ENCODE data around the gene PLCB4. TPM values are rescaled to one million over a fixed set of nuclear protein-coding genes. Genes with fewer than 3 reads are reported as not detected.

Gene PLCB4
- polyA plus RNA-seq, 1 experiment, result 8.8 TPM

DNA sequence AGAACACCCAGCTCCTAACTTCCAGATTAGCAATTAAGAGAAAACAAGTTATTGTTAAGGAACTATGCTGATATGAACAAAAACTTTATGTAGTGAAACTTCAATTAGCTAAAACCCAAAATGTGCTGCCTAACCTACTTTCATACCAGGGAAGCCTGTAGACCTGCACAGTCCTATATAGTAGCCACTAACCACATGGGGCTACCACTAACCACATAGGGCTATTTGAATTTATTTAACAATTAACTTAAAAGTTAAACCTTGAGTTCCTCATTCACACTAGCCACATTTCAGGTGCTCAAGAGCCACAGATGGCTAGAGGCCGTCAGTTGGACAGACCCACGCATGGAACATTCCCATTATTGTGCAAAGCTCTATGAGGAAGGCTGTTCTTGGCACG, 373.1 kb downstream of the PLCB4 start:
- Histone ChIP-seq H3K27me3 (ENCODE audit: control insufficient read depth, insufficient read depth, low read length) (no peaks in the 10 kb centered on the region), H3K4me3 (ENCODE audit: low read depth, low read length) (no peak overlapping the region), H3K36me3 (ENCODE audit: control insufficient read depth, insufficient read depth, low read length) (no peaks in the 10 kb centered on the region)
- ChIA-PET CTCF (interaction anchor here (0.6 kb wide), 2 partner anchors 119 to 253 kb away, joined by 3 read pairs; no protein-coding TSS in a partner anchor), POLR2A (no interaction called here)
- TF ChIP-seq, protein P1, sequence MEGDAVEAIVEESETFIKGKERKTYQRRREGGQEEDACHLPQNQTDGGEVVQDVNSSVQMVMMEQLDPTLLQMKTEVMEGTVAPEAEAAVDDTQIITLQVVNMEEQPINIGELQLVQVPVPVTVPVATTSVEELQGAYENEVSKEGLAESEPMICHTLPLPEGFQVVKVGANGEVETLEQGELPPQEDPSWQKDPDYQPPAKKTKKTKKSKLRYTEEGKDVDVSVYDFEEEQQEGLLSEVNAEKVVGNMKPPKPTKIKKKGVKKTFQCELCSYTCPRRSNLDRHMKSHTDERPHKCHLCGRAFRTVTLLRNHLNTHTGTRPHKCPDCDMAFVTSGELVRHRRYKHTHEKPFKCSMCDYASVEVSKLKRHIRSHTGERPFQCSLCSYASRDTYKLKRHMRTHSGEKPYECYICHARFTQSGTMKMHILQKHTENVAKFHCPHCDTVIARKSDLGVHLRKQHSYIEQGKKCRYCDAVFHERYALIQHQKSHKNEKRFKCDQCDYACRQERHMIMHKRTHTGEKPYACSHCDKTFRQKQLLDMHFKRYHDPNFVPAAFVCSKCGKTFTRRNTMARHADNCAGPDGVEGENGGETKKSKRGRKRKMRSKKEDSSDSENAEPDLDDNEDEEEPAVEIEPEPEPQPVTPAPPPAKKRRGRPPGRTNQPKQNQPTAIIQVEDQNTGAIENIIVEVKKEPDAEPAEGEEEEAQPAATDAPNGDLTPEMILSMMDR (IDR thresholded peaks at IDR 0.05; ENCODE audit: insufficient read depth, low read depth, low read length), result no peak
- no peak for DNase-seq (ENCODE audit: low read depth)

DNA sequence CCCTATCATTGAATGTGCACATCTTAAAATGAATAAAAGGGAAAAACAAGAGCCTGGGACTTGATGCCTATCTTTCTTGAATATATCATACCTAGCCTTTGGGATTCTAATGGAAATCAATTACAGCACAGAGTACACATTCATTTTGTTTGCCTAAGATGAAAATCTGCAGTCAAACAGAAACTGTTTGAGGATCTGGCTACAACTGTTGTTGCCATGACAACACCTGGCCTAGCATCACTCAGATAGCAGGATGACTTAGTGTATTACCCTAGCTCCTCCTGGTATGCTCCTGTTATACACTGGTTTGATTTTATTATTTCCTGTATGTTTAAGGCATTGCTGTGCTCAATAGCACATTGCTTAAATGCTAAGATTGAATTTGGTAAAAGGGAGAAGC, 374.0 kb downstream of the PLCB4 start:
- Histone ChIP-seq H3K36me3 (ENCODE audit: control insufficient read depth, insufficient read depth, low read length) (0 out of 2 replicates have a peak, but pooled peaks cover 2% of the 10 kb centered on the region), H3K4me3 (ENCODE audit: low read depth, low read length) (no peak overlapping the region), H3K27me3 (ENCODE audit: control insufficient read depth, insufficient read depth, low read length) (no peaks in the 10 kb centered on the region)
- TF ChIP-seq, protein P1 (IDR thresholded peaks at IDR 0.05; ENCODE audit: insufficient read depth, low read depth, low read length), result no peak
- ChIA-PET POLR2A (no interaction called here), CTCF (interaction anchor here (0.6 to 1.2 kb wide), 2 partner anchors 35 to 118 kb away, joined by 3 to 4 read pairs; no protein-coding TSS in a partner anchor)
- DNase-seq (ENCODE audit: low read depth), result no peak

DNA sequence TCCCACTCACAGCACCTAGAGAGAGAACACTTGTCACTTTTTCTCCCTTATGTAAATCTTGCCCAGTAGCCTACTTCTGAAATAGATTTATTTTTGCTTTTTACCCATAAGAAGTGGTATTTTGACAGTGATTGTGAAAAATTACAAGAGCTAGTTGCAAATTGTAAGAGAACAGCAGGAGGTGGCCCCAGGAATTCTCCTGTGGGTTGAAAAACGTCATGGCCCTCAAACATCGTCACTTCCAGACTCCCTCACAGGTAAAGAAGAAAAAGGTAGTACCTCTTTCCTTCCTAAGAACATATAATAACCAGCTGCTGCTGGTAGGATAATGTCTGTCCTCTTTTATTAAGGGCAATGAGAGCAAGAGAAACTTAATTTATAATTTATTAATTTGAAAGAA, 376.0 kb downstream of the PLCB4 start:
- ChIA-PET CTCF (interaction anchor here (1.0 to 1.6 kb wide), 3 partner anchors 15 to 172 kb away, joined by 3 to 6 read pairs (median 5); no protein-coding TSS in a partner anchor), POLR2A (no interaction called here)
- H3K27me3 ChIP-seq (ENCODE audit: control insufficient read depth, insufficient read depth, low read length), result no peaks in the 10 kb centered on the region
- 0 out of 2 replicates have a peak, but pooled peaks cover 2% of the 10 kb centered on the region for H3K36me3 ChIP-seq (ENCODE audit: control insufficient read depth, insufficient read depth, low read length)
- DNase-seq (ENCODE audit: low read depth), result no peak
- TF ChIP-seq, protein P1 (IDR thresholded peaks at IDR 0.05; ENCODE audit: insufficient read depth, low read depth, low read length), result no peak
- no peak overlapping the region for H3K4me3 ChIP-seq (ENCODE audit: low read depth, low read length)

DNA sequence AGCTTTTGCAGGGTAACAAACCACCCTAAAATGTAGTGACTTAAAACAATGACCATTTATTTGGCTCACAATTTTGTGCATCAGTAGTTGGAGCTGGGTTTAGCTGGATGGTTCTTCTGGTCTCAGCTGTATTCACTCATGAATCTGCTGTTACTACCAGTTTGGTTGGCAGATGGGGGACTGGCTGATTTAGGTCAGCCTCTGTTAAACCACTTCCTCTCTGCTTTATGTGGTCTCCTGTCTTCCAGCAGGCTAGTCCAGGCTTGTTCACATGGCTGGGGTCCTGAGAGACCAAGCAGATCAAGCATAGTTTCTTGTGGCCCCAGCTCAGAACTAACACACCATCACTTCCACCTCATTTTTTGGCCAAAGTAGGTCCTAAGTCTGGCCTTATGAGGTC, 378.3 kb downstream of the PLCB4 start:
- TF ChIP-seq, protein P1 (IDR thresholded peaks at IDR 0.05; ENCODE audit: insufficient read depth, low read depth, low read length), result no peak
- Histone ChIP-seq H3K36me3 (ENCODE audit: control insufficient read depth, insufficient read depth, low read length) (0 out of 2 replicates have a peak, but pooled peaks cover 2% of the 10 kb centered on the region), H3K4me3 (ENCODE audit: low read depth, low read length) (no peak overlapping the region), H3K27me3 (ENCODE audit: control insufficient read depth, insufficient read depth, low read length) (no peaks in the 10 kb centered on the region)
- CTCF ChIA-PET, result interaction anchor here (0.8 to 1.9 kb wide), 2 partner anchors 10 to 18 kb away, joined by 3 to 10 read pairs; no protein-coding TSS in a partner anchor
- DNase-seq (ENCODE audit: low read depth), result no peak
- POLR2A ChIA-PET, result no interaction called here

DNA sequence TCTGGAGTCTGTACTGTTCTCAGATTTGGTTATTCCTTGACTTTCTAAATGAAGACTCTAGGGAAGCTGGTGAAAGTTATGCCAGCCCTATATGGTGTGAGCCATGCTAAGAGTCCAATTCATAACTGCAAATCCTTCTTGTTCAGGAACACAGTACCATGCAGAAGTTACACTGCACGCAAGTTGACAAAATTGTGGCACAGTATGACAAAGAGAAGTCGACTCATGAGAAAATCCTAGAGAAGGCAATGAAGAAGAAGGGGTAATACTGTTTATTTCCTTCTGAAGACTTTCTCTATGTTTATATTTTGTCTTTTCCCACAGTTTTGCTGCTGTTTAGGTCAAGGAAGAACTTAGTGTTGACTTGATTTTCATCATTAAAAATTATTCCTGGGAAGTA, 384.3 kb downstream of the PLCB4 start:
- Histone ChIP-seq H3K27me3 (ENCODE audit: control insufficient read depth, insufficient read depth, low read length) (no peaks in the 10 kb centered on the region), H3K4me3 (ENCODE audit: low read depth, low read length) (no peak overlapping the region), H3K36me3 (ENCODE audit: control insufficient read depth, insufficient read depth, low read length) (no peaks in the 10 kb centered on the region)
- CTCF ChIA-PET, result no interaction called here
- POLR2A ChIA-PET, result no interaction called here
- TF ChIP-seq, protein P1 (IDR thresholded peaks at IDR 0.05; ENCODE audit: insufficient read depth, low read depth, low read length), result no peak
- DNase-seq (ENCODE audit: low read depth), result no peak

Data from BJ (cell line).